Liver (tissue), 3 donors: ENCODE data around the gene SNX15.

Experiments
- EGR1 ChIP-seq, 2 donors: IDR thresholded peaks; 2 replicates each; pipeline ENCODE4 v1.6.1; 2016 to 2018; ENCODE audit warnings: antibody characterized with exemption in 2 of 2, low read depth in 2 of 2
- GABPA ChIP-seq, 2 donors: IDR thresholded peaks in 1 of 2; conservative IDR thresholded peaks in 1 of 2; 2 replicates each; pipeline ENCODE4 v1.6.1; 2016; ENCODE audit warnings: antibody characterized with exemption in 2 of 2, mild to moderate bottlenecking in 1 of 2, moderate library complexity in 1 of 2
- RAD21 ChIP-seq, 2 donors: IDR thresholded peaks; 2 replicates each; pipeline ENCODE4 v1.6.1; 2016; ENCODE audit warnings: antibody characterized with exemption in 2 of 2, mild to moderate bottlenecking in 2 of 2
- SP1 ChIP-seq: IDR thresholded peaks from 2 replicates; pipeline ENCODE4 v1.6.1; 2018; ENCODE audit warnings: antibody characterized with exemption, mild to moderate bottlenecking
- YY1 ChIP-seq: IDR thresholded peaks from 2 replicates; pipeline ENCODE4 v1.6.1; 2016; ENCODE audit warnings: antibody characterized with exemption, mild to moderate bottlenecking
- TF ChIP-seq, protein P1 (sequence below): fragments of 150-350 bp; IDR thresholded peaks from 2 replicates; pipeline ENCODE4 v1.5.1; 2017; ENCODE audit warnings: improper control_type of control experiment, low read depth, low read length; ENCODE audit not compliant: missing input control
- TF ChIP-seq, protein P2 (sequence below): IDR thresholded peaks from 2 replicates; pipeline ENCODE4 v1.6.1; 2016; ENCODE audit warnings: antibody characterized with exemption
- TF ChIP-seq, protein P3 (sequence below): IDR thresholded peaks from 2 replicates; pipeline ENCODE4 v1.6.1; 2016; ENCODE audit warnings: antibody characterized with exemption, mild to moderate bottlenecking
- TF ChIP-seq, protein P4 (sequence below): IDR thresholded peaks from 2 replicates; pipeline ENCODE4 v1.6.1; 2016; ENCODE audit warnings: antibody characterized with exemption
- donor health status: healthy.
- donor health status: healthy.

DNA sequence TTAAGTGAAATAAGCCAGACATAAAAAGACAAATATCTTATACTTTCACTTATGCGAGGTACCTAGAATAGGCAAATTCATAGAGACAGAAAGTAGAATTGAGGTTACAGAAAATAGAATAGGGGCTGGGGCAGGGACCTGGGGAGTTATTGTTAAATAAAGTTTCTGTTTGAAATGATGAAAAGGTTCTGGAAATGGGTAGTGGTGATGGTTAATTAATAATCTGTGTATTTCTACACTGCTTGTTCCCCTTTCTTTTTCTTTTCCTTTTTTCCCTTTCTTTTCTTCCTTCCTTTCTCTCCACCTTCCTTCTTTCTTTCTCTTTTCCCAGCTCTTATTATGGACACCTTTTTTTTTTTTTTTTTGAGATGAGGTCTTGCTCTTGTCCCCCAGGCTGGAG is 28.3 kb downstream of the SNX15 start:
- TF ChIP-seq, protein P1, sequence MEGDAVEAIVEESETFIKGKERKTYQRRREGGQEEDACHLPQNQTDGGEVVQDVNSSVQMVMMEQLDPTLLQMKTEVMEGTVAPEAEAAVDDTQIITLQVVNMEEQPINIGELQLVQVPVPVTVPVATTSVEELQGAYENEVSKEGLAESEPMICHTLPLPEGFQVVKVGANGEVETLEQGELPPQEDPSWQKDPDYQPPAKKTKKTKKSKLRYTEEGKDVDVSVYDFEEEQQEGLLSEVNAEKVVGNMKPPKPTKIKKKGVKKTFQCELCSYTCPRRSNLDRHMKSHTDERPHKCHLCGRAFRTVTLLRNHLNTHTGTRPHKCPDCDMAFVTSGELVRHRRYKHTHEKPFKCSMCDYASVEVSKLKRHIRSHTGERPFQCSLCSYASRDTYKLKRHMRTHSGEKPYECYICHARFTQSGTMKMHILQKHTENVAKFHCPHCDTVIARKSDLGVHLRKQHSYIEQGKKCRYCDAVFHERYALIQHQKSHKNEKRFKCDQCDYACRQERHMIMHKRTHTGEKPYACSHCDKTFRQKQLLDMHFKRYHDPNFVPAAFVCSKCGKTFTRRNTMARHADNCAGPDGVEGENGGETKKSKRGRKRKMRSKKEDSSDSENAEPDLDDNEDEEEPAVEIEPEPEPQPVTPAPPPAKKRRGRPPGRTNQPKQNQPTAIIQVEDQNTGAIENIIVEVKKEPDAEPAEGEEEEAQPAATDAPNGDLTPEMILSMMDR = no peak
- TF ChIP-seq, protein P2, sequence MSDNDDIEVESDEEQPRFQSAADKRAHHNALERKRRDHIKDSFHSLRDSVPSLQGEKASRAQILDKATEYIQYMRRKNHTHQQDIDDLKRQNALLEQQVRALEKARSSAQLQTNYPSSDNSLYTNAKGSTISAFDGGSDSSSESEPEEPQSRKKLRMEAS = no peak
- TF ChIP-seq, protein P3, sequence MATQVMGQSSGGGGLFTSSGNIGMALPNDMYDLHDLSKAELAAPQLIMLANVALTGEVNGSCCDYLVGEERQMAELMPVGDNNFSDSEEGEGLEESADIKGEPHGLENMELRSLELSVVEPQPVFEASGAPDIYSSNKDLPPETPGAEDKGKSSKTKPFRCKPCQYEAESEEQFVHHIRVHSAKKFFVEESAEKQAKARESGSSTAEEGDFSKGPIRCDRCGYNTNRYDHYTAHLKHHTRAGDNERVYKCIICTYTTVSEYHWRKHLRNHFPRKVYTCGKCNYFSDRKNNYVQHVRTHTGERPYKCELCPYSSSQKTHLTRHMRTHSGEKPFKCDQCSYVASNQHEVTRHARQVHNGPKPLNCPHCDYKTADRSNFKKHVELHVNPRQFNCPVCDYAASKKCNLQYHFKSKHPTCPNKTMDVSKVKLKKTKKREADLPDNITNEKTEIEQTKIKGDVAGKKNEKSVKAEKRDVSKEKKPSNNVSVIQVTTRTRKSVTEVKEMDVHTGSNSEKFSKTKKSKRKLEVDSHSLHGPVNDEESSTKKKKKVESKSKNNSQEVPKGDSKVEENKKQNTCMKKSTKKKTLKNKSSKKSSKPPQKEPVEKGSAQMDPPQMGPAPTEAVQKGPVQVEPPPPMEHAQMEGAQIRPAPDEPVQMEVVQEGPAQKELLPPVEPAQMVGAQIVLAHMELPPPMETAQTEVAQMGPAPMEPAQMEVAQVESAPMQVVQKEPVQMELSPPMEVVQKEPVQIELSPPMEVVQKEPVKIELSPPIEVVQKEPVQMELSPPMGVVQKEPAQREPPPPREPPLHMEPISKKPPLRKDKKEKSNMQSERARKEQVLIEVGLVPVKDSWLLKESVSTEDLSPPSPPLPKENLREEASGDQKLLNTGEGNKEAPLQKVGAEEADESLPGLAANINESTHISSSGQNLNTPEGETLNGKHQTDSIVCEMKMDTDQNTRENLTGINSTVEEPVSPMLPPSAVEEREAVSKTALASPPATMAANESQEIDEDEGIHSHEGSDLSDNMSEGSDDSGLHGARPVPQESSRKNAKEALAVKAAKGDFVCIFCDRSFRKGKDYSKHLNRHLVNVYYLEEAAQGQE = no peak
- TF ChIP-seq YY1 = no peak
- no peak for TF ChIP-seq EGR1 (IDR thresholded peaks at IDR 0.05; ENCODE audit: low read depth in 2 of 2)
- TF ChIP-seq RAD21 (IDR thresholded peaks at IDR 0.05) = no peak
- TF ChIP-seq, protein P4, sequence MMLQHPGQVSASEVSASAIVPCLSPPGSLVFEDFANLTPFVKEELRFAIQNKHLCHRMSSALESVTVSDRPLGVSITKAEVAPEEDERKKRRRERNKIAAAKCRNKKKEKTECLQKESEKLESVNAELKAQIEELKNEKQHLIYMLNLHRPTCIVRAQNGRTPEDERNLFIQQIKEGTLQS = no peak
- no peak for TF ChIP-seq GABPA (IDR thresholded peaks at IDR 0.05 in 1 of 2, conservative IDR thresholded peaks at IDR 0.05 in 1 of 2)
- no peak for TF ChIP-seq SP1
